HEK293T (cell line): ENCODE measurements around the gene CEP63.

Experiments
- ARNT ChIP-seq: fragments of 450-650 bp; IDR thresholded peaks from 2 replicates; pipeline ENCODE4 v1.6.1; 2017; ENCODE audit warnings: mild to moderate bottlenecking
- BHLHE40 ChIP-seq: fragments of 450-650 bp; IDR thresholded peaks from 2 replicates; pipeline ENCODE4 v1.6.1; 2016; ENCODE audit warnings: mild to moderate bottlenecking, moderate library complexity, borderline replicate concordance
- ELF4 ChIP-seq: fragments of 450-650 bp; IDR thresholded peaks from 2 replicates; pipeline ENCODE4 v1.6.1; 2017; ENCODE audit warnings: antibody characterized with exemption
- FOXK2 ChIP-seq: fragments of 450-650 bp; IDR thresholded peaks from 2 replicates; pipeline ENCODE4 v1.6.1; 2016; ENCODE audit warnings: mild to moderate bottlenecking
- FOXM1 ChIP-seq: fragments of 450-650 bp; IDR thresholded peaks from 2 replicates; pipeline ENCODE4 v1.6.1; 2017; ENCODE audit warnings: mild to moderate bottlenecking, borderline replicate concordance
- L3MBTL2 ChIP-seq: fragments of 450-650 bp; conservative IDR thresholded peaks from 2 replicates; pipeline ENCODE4 v1.6.1; 2016; ENCODE audit warnings: mild to moderate bottlenecking
- LEF1 ChIP-seq: fragments of 450-650 bp; IDR thresholded peaks from 2 replicates; pipeline ENCODE4 v1.6.1; 2017; ENCODE audit warnings: mild to moderate bottlenecking, borderline replicate concordance
- SUZ12 ChIP-seq: fragments of 450-650 bp; IDR thresholded peaks from 2 replicates; pipeline ENCODE4 v1.6.1; 2016; ENCODE audit warnings: mild to moderate bottlenecking
- TARDBP ChIP-seq: fragments of 450-650 bp; IDR thresholded peaks from 2 replicates; pipeline ENCODE4 v1.6.1; 2016
- ZNF384 ChIP-seq: fragments of 450-650 bp; IDR thresholded peaks from 2 replicates; pipeline ENCODE4 v1.6.1; 2016
- TF ChIP-seq, protein P1 (sequence below): fragments of 450-650 bp; IDR thresholded peaks from 2 replicates; pipeline ENCODE4 v1.6.1; 2016

DNA sequence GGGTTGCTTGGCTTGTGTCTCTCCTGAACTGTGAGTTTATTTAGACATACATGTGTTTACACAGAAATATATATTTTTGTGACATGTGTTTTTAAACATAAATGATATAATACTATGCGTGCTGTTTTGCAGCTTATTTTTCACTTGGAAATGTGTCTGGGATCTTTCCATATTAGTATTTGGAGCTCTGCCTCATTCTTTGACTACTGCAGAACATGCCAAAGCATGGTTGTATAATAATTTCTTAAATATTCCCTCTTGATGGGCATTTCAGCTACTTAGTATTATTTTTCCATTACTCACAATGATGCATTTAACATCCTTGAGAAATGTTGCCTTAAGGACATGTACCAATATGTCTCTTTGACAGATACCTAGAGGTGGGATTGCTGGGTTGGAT lies 19.5 kb upstream of the CEP63 start:
- TF ChIP-seq ELF4 (no peak), SUZ12 (no peak), LEF1 (no peak), FOXM1 (no peak), BHLHE40 (no peak), ZNF384 (no peak), FOXK2 (no peak), TARDBP (no peak), L3MBTL2 (no peak), ARNT (no peak)
- TF ChIP-seq, protein P1, sequence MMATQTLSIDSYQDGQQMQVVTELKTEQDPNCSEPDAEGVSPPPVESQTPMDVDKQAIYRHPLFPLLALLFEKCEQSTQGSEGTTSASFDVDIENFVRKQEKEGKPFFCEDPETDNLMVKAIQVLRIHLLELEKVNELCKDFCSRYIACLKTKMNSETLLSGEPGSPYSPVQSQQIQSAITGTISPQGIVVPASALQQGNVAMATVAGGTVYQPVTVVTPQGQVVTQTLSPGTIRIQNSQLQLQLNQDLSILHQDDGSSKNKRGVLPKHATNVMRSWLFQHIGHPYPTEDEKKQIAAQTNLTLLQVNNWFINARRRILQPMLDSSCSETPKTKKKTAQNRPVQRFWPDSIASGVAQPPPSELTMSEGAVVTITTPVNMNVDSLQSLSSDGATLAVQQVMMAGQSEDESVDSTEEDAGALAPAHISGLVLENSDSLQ, result no peak
